ENCODE measurements around the gene PSMB10.

Gene PSMB10

DNA sequence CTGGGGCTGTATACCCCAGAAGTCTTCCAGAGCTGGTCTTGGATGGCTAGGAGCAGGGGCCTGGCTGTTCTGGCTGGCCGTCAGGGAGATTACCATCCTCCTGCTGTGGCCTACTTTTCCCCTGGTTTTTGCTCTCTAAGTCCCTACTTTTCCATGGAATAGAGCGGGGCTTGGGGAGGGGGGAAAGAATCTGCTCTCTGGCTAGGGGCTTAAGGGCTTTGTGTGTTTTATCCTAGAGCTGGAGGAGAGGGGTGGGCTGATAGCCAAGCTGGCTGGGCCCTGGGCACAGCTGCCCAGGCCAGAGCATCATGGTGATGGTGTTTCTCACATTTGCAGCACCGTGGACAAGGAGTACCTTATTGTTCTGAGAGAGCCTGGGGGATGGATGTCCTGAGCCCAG is 48.3 kb downstream of the PSMB10 start:
- no peak for DNase-seq

DNA sequence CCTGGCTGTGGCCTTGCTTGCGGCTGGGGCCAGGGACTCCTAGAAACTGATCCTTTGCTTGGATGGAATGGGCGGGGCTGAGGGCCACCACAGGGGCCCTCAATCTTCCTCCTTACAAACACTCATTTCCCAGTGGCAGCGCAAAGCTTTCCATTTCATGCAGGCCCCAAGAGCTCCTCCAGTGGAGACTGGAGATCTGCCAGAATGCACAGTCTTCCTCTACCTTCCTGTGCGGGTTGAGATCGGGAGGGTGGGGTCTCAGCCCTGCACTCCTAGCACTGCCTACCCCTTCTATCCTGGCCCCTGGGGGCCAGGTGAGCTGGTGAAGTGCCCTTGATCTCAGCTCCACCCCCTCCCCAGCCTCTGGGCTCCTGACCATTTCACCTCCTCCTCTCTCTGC is 50.3 kb downstream of the PSMB10 start:
- DNase-seq, result no peak

GRCh38 chr16:67885976-67886375 is 50.7 kb downstream of the PSMB10 start:
- no peak for DNase-seq

- no peak for DNase-seq
Measured at GRCh38 chr16:67885545-67885944, 51.1 kb downstream of the PSMB10 start.

DNA sequence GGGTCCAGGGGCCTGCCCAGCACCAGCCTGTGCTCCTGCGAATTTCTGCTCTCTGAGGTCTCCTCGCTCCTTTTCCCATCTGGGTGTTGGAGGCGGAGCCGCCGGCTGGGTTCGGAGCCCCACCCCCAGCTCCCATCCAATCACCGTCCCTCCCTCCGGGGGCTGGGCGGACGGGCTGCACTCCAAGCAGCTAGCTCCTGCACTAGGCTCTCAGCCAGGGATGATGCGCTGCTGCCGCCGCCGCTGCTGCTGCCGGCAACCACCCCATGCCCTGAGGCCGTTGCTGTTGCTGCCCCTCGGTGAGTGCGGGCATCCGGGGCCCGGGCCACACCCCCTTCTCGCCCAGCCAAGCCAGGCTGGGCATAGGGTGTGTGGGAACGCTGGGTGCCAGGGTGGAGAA is 52.0 kb downstream of the PSMB10 start, which contains the start of gene NRN1L:
TSS of gene NRN1L (plus strand) at position 202 of the 400 bp plus-strand sequence. CDS start at position 221, 19 bp downstream.
- DNase-seq, result no peak

Data from activated gamma-delta T cell (primary cell).